Fibroblast of lung (primary cell): ENCODE results near the gene SCN1B. TPM values are rescaled to one million over a fixed set of nuclear protein-coding genes. Genes with fewer than 3 reads are reported as not detected.
"Not testable (repeated sequence)": the region's sequence is repeated elsewhere in the genome, so short reads cannot be mapped to it uniquely, and the experiment has no call there.

Experiments
- DNase-seq, 2 donors: peaks; one replicate each; pipeline versions ENCODE4 v3.0.0 to v3.0.0-alpha.2; 2010; ENCODE audit warnings: low read depth in 2 of 2
- H2AFZ ChIP-seq: 2 replicates; pipeline ENCODE4 v1.5.1; 2012; ENCODE audit warnings: low read length, control low read depth, inconsistent platforms
- H3K27ac ChIP-seq: 2 replicates; pipeline ENCODE4 v1.5.1; 2011; ENCODE audit warnings: low read length, control low read depth; ENCODE audit not compliant: insufficient read depth
- H3K27me3 ChIP-seq: 2 replicates; pipeline ENCODE4 v1.5.1; 2011; ENCODE audit warnings: mild to moderate bottlenecking, low read length; ENCODE audit not compliant: control insufficient read depth, insufficient read depth
- H3K36me3 ChIP-seq: 2 replicates; pipeline ENCODE4 v1.5.1; 2011; ENCODE audit warnings: low read length; ENCODE audit not compliant: control insufficient read depth, insufficient read depth
- H3K4me1 ChIP-seq: 2 replicates; pipeline ENCODE4 v1.5.1; 2011; ENCODE audit warnings: low read length; ENCODE audit not compliant: control insufficient read depth, insufficient read depth; ENCODE audit errors: extremely low read depth
- H3K4me2 ChIP-seq: 2 replicates; pipeline ENCODE4 v1.5.1; 2011; ENCODE audit warnings: low read length, control low read depth; ENCODE audit not compliant: insufficient read depth; ENCODE audit errors: extremely low read depth
- H3K4me3 ChIP-seq, 4 experiments: fragments of 200-600 bp in 1 of 4; sonication (generic) in 1 of 4; replicated peaks in 1 of 4; 2 replicates each; pipeline ENCODE4 v1.5.1; 2011 to 2016; ENCODE audit warnings: low read length in 4 of 4, low read depth in 3 of 4, mild to moderate bottlenecking in 3 of 4, control low read depth in 2 of 4, inconsistent platforms in 1 of 4, mixed read lengths in 1 of 4; ENCODE audit not compliant: insufficient read depth in 1 of 4; ENCODE audit errors: control extremely low read depth in 1 of 4
- H3K79me2 ChIP-seq: 2 replicates; pipeline ENCODE4 v1.5.1; 2012; ENCODE audit warnings: mild to moderate bottlenecking, low read length, inconsistent platforms; ENCODE audit not compliant: control insufficient read depth, insufficient read depth
- H3K9ac ChIP-seq: 2 replicates; pipeline ENCODE4 v1.5.1; 2011; ENCODE audit warnings: mild to moderate bottlenecking, low read length, control low read depth; ENCODE audit not compliant: insufficient read depth
- H3K9me3 ChIP-seq: 2 replicates; pipeline ENCODE4 v1.5.1; 2012; ENCODE audit warnings: low read depth, low read length; ENCODE audit not compliant: control insufficient read depth, insufficient read depth
- H4K20me1 ChIP-seq: 2 replicates; pipeline ENCODE4 v1.5.1; 2011; ENCODE audit warnings: low read length; ENCODE audit not compliant: control insufficient read depth, insufficient read depth; ENCODE audit errors: extremely low read depth
- EZH2 ChIP-seq: IDR thresholded peaks from 2 replicates; pipeline ENCODE4 v1.5.1; 2012; ENCODE audit warnings: low read length, control low read depth, mild to moderate bottlenecking; ENCODE audit errors: missing control alignments
- polyA plus RNA-seq, 2 donors: library from polyadenylated mRNA; depleted of rRNA in 1 of 2; stranded (reverse) in 1 of 2; unstranded in 1 of 2; fragments of >200 nt; gene quantifications; 2 replicates each; pipeline ENCODE4 v1.2.1, GENCODE V29; 2011 to 2012; ENCODE audit warnings: missing spikeins in 1 of 2
- total RNA-seq: library from RNA; depleted of rRNA; stranded (reverse); fragments of >200 nt; gene quantifications from 2 replicates; pipeline ENCODE4 v1.2.1, GENCODE V29; 2014
- TF ChIP-seq, protein P1 (sequence below), 2 donors: IDR thresholded peaks in 1 of 2; conservative IDR thresholded peaks in 1 of 2; 1 replicate in 1 of 2; 2 replicates in 1 of 2; pipeline ENCODE4 v1.5.1; 2011 to 2012; ENCODE audit warnings: low read length in 2 of 2, control low read depth in 1 of 2, inconsistent platforms in 1 of 2, low read depth in 1 of 2, mild to moderate bottlenecking in 1 of 2

The SCN1B gene
- total and polyA plus RNA-seq, 2 donors (not counting 1 experiment from before 2014, with no cell fraction given) = 11.0 to 14.5 TPM

DNA sequence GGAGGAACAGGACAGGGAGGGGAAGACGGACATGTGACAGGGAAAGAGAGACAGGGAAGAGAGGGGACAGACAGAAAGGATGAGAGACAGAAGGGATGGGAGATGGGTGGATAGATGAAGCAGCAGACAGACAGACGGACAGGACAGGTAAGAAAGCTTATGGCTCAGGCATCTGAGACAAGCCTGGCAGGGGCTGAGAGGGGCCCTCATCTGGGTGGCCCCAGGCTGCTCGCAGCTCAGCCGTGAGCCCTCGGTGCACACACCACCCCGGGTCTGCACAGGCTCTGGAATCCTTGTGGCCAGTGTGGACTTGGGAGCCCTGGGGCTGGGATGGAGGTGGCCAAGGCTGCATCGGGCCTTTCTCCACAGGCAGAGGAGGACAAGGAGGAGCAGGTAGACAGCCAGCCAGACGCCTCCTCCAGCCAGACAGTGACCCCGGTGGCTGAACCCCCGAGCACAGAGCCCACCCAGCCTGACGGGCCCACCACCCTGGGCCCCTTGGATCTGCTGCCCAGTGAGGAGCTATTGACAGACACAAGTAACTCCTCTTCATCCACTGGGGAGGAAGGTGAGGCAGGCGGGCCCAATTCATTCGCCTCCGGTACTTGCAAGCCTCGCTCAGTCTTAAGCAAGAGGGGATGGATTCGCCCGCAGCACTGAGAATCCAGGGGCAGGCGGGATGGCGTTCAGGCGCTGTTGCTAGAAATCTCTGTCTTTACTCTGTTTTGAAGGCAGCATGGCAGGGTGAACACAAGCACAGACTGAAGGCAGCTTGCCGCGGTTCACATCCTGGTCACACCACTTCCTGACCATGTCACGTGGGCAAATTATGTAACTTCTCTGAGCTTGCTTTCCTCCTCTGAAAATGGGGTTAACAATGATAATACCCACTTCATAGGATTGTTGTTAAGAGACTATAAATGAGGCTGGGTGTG is 16.2 kb upstream of the SCN1B start:
- no peak for DNase-seq
- Histone ChIP-seq H3K27me3 (no peaks in the 10 kb centered on the region), H3K9me3 (no peaks in the 10 kb centered on the region), H4K20me1 (no peaks in the 10 kb centered on the region), H3K9ac (no peak overlapping the region), H3K4me3 (no peak overlapping the region), H3K4me2 (no peak overlapping the region), H3K79me2 (no peaks in the 10 kb centered on the region), H3K27ac (no peak overlapping the region), H3K36me3 (peaks cover 36% of the 10 kb centered on the region), H2AFZ (no peak overlapping the region), H3K4me1 (peaks cover 3% of the 10 kb centered on the region)
- TF ChIP-seq EZH2 = no peak
- TF ChIP-seq, protein P1, sequence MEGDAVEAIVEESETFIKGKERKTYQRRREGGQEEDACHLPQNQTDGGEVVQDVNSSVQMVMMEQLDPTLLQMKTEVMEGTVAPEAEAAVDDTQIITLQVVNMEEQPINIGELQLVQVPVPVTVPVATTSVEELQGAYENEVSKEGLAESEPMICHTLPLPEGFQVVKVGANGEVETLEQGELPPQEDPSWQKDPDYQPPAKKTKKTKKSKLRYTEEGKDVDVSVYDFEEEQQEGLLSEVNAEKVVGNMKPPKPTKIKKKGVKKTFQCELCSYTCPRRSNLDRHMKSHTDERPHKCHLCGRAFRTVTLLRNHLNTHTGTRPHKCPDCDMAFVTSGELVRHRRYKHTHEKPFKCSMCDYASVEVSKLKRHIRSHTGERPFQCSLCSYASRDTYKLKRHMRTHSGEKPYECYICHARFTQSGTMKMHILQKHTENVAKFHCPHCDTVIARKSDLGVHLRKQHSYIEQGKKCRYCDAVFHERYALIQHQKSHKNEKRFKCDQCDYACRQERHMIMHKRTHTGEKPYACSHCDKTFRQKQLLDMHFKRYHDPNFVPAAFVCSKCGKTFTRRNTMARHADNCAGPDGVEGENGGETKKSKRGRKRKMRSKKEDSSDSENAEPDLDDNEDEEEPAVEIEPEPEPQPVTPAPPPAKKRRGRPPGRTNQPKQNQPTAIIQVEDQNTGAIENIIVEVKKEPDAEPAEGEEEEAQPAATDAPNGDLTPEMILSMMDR (conservative IDR thresholded peaks at IDR 0.05 in 1 of 2, IDR thresholded peaks at IDR 0.05 in 1 of 2; ENCODE audit: low read depth in 1 of 2, low read length in 2 of 2) = no peak

DNA sequence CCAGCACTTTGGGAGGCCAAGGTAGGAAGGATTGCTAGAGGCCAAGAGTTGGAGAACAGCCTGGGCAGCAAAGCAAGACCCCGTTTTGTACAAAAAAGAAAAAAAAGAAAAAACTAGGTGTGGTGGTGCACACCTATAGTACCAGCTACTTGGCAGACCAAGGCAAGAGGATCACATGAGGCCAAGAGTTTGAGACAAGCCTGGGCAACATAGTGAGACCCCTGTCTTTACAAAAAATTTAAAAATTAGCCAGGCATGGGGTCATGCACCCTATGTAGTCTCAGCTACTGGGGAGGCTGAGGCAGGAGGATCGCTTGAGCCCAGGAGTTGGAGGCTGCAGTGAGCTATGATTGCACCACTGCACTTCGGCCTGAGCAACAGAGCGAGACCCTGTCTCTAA is 15.5 kb upstream of the SCN1B start:
- not testable (repeated sequence) for H3K27me3 ChIP-seq, H3K4me2 ChIP-seq, DNase-seq, H3K9ac ChIP-seq, H3K4me1 ChIP-seq, H2AFZ ChIP-seq, H3K79me2 ChIP-seq, H4K20me1 ChIP-seq, H3K9me3 ChIP-seq, H3K27ac ChIP-seq, H3K4me3 ChIP-seq
- peaks cover 39% of the 10 kb centered on the region for H3K36me3 ChIP-seq

DNA sequence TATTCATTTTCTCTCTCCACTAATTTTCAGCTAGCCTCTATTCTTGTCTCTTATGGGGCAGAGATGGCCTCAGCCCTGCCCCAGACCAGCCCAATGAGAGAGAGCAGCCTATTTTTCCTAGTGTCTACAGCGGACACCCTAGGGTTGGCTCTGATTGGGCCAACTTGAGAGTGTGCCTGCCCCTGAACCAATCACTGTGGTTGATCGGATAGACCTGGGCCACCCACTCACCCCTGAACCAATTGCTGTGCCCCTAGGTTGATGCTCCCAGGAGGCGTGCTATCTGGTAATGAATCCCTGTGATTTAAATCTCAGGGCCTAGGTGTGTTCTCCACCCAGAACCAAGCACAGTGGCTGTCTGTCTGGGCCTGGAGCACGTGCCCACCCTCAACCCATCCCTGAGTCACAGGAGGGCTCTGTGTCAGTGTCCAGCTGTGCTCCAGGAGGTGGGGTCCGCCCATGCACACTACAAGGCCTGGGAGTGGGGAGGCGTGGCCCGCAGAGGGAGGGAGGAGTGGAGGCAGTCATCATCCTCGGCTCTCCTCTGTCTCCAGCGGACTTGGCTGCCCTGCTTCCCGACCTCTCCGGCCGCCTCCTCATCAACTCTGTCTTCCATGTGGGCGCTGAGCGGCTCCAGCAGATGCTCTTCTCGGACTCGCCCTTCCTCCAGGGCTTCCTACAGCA is 14.9 kb upstream of the SCN1B start:
- Histone ChIP-seq H3K36me3 (peaks cover 34% of the 10 kb centered on the region), H3K9me3 (no peaks in the 10 kb centered on the region), H2AFZ (no peak overlapping the region), H3K27me3 (no peaks in the 10 kb centered on the region), H3K4me2 (no peak overlapping the region), H3K9ac (no peak overlapping the region), H4K20me1 (no peaks in the 10 kb centered on the region), H3K4me1 (peaks cover 3% of the 10 kb centered on the region), H3K27ac (no peak overlapping the region), H3K79me2 (no peaks in the 10 kb centered on the region), H3K4me3 (no peak overlapping the region)
- no peak for TF ChIP-seq EZH2
- TF ChIP-seq, protein P1 (conservative IDR thresholded peaks at IDR 0.05 in 1 of 2, IDR thresholded peaks at IDR 0.05 in 1 of 2; ENCODE audit: low read depth in 1 of 2, low read length in 2 of 2) = no peak
- DNase-seq = peak; percentile 49 to 67
